WTC11 (cell line): ENCODE results near the gene SND1. TPM values are rescaled to one million over a fixed set of nuclear protein-coding genes. Genes with fewer than 3 reads are reported as not detected.

Source experiments
- ATAC-seq: fragments of 200-7000 bp; cut with Tn5 transposase; 2 replicates; pipeline ENCODE4 v1.10.0; 2021; ENCODE audit warnings: mild to moderate bottlenecking, moderate library complexity
- CTCF ChIA-PET: fragments of 300-600 bp; sonication (Branson Sonifier 250); formaldehyde crosslinking; loops from one replicate; lab custom pipeline; 2021; ENCODE audit warnings: antibody characterized with exemption; lab: Charles Lee
- POLR2A ChIA-PET: fragments of 350-600 bp; sonication (Branson Sonifier 250); formaldehyde crosslinking; loops from one replicate; lab custom pipeline; 2021; ENCODE audit warnings: antibody characterized with exemption; lab: Charles Lee
- DNase-seq: peaks from one replicate; pipeline ENCODE4 v3.0.0; 2021; ENCODE audit warnings: low spot score
- H3K27ac Mint-ChIP-seq: 2 replicates; pipeline ENCODE4 v1.8.0; 2021; ENCODE audit warnings: mixed read lengths
- H3K27me3 Mint-ChIP-seq: 2 replicates; pipeline ENCODE4 v1.8.0; 2021; ENCODE audit warnings: low read depth, mild to moderate bottlenecking, moderate library complexity, mixed read lengths
- H3K36me3 Mint-ChIP-seq: 2 replicates; pipeline ENCODE4 v1.8.0; 2021; ENCODE audit warnings: mixed read lengths
- H3K4me1 Mint-ChIP-seq: 2 replicates; pipeline ENCODE4 v1.8.0; 2022; ENCODE audit warnings: mixed read lengths
- H3K4me3 Mint-ChIP-seq: 2 replicates; pipeline ENCODE4 v1.8.0; 2021; ENCODE audit warnings: mild to moderate bottlenecking, moderate library complexity, mixed read lengths
- H3K9me3 Mint-ChIP-seq: 2 replicates; pipeline ENCODE4 v1.8.0; 2021; ENCODE audit warnings: mixed read lengths
- EMX1 ChIP-seq: fragments of 250-450 bp; sonication (Bioruptor Pico); IDR thresholded peaks from 2 replicates; pipeline ENCODE4 v1.8.0; 2021; ENCODE audit warnings: mild to moderate bottlenecking
- FOXK1 ChIP-seq: sonication (generic); formaldehyde crosslinking; IDR thresholded peaks from 2 replicates; pipeline ENCODE4 v1.8.0; 2022; ENCODE audit warnings: mild to moderate bottlenecking, moderate library complexity, missing genetic modification reagents
- GABPB1 ChIP-seq: sonication (generic); formaldehyde crosslinking; IDR thresholded peaks from 2 replicates; pipeline ENCODE4 v1.8.1; 2023; ENCODE audit warnings: mild to moderate bottlenecking, missing genetic modification reagents
- KAT7 ChIP-seq: sonication (generic); formaldehyde crosslinking; IDR thresholded peaks from 2 replicates; pipeline ENCODE4 v1.8.1; 2023; ENCODE audit warnings: missing genetic modification reagents, mild to moderate bottlenecking, borderline replicate concordance
- NFYB ChIP-seq: sonication (generic); formaldehyde crosslinking; conservative IDR thresholded peaks from 2 replicates; pipeline ENCODE4 v1.8.0; 2022; ENCODE audit warnings: low read depth, missing genetic modification reagents
- OVOL2 ChIP-seq: fragments of 250-450 bp; sonication (Bioruptor Pico); IDR thresholded peaks from 2 replicates; pipeline ENCODE4 v1.9.0; 2021; ENCODE audit warnings: mild to moderate bottlenecking, borderline replicate concordance
- PRRX2 ChIP-seq: fragments of 250-450 bp; sonication (Bioruptor Pico); IDR thresholded peaks from 2 replicates; pipeline ENCODE4 v1.8.0; 2021; ENCODE audit warnings: mild to moderate bottlenecking
- SMAD3 ChIP-seq: sonication (generic); formaldehyde crosslinking; IDR thresholded peaks from 2 replicates; pipeline ENCODE4 v1.8.0; 2022; ENCODE audit warnings: missing genetic modification reagents, mild to moderate bottlenecking, borderline replicate concordance
- TCF7 ChIP-seq: sonication (generic); formaldehyde crosslinking; IDR thresholded peaks from 2 replicates; pipeline ENCODE4 v1.8.0; 2022; ENCODE audit warnings: mild to moderate bottlenecking, low read depth, missing genetic modification reagents, moderate library complexity
- ZNF423 ChIP-seq: fragments of 250-450 bp; sonication (Bioruptor Pico); IDR thresholded peaks from 2 replicates; pipeline ENCODE4 v2.1.2; 2022; ENCODE audit warnings: mild to moderate bottlenecking, moderate library complexity
- total RNA-seq: library from RNA; stranded (reverse); gene quantifications from 3 replicates; pipeline ENCODE4 v1.2.3, GENCODE V29; 2021
- TF ChIP-seq, protein P1 (sequence below): sonication (generic); formaldehyde crosslinking; IDR thresholded peaks from 2 replicates; pipeline ENCODE4 v1.8.1; 2023; ENCODE audit warnings: mild to moderate bottlenecking, missing genetic modification reagents
- TF ChIP-seq, protein P2 (sequence below): sonication (generic); formaldehyde crosslinking; IDR thresholded peaks from 2 replicates; pipeline ENCODE4 v1.8.1; 2022; ENCODE audit warnings: mild to moderate bottlenecking, missing genetic modification reagents, moderate library complexity, borderline replicate concordance
- TF ChIP-seq, protein P3 (sequence below): fragments of 250-450 bp; sonication (Bioruptor Pico); IDR thresholded peaks from 2 replicates; pipeline ENCODE4 v1.9.0; 2021; ENCODE audit warnings: mild to moderate bottlenecking
- TF ChIP-seq, protein P4 (sequence below): sonication (generic); formaldehyde crosslinking; IDR thresholded peaks from 2 replicates; pipeline ENCODE4 v1.8.1; 2022; ENCODE audit warnings: mild to moderate bottlenecking, moderate library complexity, missing genetic modification reagents
- TF ChIP-seq, protein P5 (sequence below): sonication (generic); formaldehyde crosslinking; IDR thresholded peaks from 2 replicates; pipeline ENCODE4 v1.8.0; 2022; ENCODE audit warnings: mild to moderate bottlenecking, missing genetic modification reagents
- TF ChIP-seq, protein P6 (sequence below): sonication (generic); formaldehyde crosslinking; IDR thresholded peaks from 2 replicates; pipeline ENCODE4 v1.8.0; 2022; ENCODE audit warnings: mild to moderate bottlenecking, missing genetic modification reagents
- TF ChIP-seq, protein P7 (sequence below): sonication (generic); formaldehyde crosslinking; conservative IDR thresholded peaks from 2 replicates; pipeline ENCODE4 v1.8.1; 2023; ENCODE audit warnings: mild to moderate bottlenecking, low read depth, missing genetic modification reagents, moderate library complexity
- TF ChIP-seq, protein P8 (sequence below): fragments of 250-450 bp; sonication (Bioruptor Pico); IDR thresholded peaks from 2 replicates; pipeline ENCODE4 v2.1.2; 2022; ENCODE audit warnings: mild to moderate bottlenecking, moderate library complexity
- TF ChIP-seq, protein P9 (sequence below): sonication (generic); formaldehyde crosslinking; IDR thresholded peaks from 2 replicates; pipeline ENCODE4 v1.8.1; 2023; ENCODE audit warnings: mild to moderate bottlenecking, missing genetic modification reagents, moderate library complexity
- TF ChIP-seq, protein P10 (sequence below): fragments of 250-450 bp; sonication (Bioruptor Pico); IDR thresholded peaks from 2 replicates; pipeline ENCODE4 v1.8.0; 2021; ENCODE audit warnings: mild to moderate bottlenecking

The SND1 gene
- total RNA-seq, 1 experiment from 2014 or later, result 261 TPM

DNA sequence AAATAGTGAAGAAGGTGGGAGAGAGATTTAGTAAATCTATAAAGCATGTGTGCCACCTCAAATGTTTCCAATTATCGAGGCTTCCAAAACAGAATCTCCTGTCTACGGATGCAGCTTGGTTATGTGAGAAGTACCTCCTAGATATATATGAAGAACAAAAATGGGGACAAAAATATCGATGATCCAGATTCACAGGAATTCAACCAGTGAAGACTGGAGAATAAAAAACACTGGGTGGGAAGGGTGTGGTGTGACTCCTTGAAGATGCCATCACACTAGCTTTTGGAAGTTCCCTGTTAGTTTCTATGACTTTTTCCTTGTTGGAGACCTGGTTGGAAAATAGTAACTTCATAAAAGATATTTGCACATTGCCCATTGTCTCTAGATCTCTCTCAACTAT, 226.8 kb downstream of the SND1 start:
- no peak for DNase-seq
- no peak overlapping the region for H3K4me3 Mint-ChIP-seq
- H3K27me3 Mint-ChIP-seq, result no peaks in the 10 kb centered on the region
- CTCF ChIA-PET, result no interaction called here
- ATAC-seq, result no peak
- POLR2A ChIA-PET, result no interaction called here
- H3K4me1 Mint-ChIP-seq, result peaks cover 32% of the 10 kb centered on the region
- no peak overlapping the region for H3K27ac Mint-ChIP-seq
- TF ChIP-seq NFYB, result no peak
- TF ChIP-seq TCF7 (CRISPR knock-in tag), result no peak
- TF ChIP-seq, protein P1, sequence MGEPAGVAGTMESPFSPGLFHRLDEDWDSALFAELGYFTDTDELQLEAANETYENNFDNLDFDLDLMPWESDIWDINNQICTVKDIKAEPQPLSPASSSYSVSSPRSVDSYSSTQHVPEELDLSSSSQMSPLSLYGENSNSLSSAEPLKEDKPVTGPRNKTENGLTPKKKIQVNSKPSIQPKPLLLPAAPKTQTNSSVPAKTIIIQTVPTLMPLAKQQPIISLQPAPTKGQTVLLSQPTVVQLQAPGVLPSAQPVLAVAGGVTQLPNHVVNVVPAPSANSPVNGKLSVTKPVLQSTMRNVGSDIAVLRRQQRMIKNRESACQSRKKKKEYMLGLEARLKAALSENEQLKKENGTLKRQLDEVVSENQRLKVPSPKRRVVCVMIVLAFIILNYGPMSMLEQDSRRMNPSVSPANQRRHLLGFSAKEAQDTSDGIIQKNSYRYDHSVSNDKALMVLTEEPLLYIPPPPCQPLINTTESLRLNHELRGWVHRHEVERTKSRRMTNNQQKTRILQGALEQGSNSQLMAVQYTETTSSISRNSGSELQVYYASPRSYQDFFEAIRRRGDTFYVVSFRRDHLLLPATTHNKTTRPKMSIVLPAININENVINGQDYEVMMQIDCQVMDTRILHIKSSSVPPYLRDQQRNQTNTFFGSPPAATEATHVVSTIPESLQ, result no peak
- no peak for TF ChIP-seq EMX1 (CRISPR knock-in tag)
- TF ChIP-seq, protein P2, sequence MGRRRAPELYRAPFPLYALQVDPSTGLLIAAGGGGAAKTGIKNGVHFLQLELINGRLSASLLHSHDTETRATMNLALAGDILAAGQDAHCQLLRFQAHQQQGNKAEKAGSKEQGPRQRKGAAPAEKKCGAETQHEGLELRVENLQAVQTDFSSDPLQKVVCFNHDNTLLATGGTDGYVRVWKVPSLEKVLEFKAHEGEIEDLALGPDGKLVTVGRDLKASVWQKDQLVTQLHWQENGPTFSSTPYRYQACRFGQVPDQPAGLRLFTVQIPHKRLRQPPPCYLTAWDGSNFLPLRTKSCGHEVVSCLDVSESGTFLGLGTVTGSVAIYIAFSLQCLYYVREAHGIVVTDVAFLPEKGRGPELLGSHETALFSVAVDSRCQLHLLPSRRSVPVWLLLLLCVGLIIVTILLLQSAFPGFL (CRISPR knock-in tag), result no peak
- no peak for TF ChIP-seq OVOL2 (CRISPR knock-in tag)
- H3K36me3 Mint-ChIP-seq, result no peaks in the 10 kb centered on the region
- no peaks in the 10 kb centered on the region for H3K9me3 Mint-ChIP-seq

DNA sequence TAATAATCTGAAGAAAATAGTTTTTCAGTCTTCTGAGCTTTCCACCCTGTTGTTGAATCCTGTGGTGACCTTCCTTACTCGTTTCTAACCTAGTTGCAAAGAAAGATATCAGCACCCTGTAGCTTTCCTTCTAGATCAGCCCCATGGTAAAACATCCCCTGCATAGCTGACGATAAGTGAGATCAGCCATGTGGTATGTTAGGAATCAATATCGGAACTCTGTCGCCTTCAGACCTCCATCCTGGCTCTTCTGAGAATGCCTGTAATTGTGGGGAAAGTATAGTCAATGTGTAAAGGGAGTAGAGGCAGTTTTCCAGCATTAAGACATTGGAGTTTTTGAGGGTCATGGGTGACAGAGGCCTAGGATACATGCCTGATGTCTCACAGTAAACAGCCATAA, 227.4 kb downstream of the SND1 start:
- ChIA-PET POLR2A (no interaction called here), CTCF (no interaction called here)
- DNase-seq, result no peak
- Mint-ChIP-seq H3K36me3 (no peaks in the 10 kb centered on the region), H3K9me3 (no peaks in the 10 kb centered on the region), H3K27me3 (no peaks in the 10 kb centered on the region), H3K4me3 (no peak overlapping the region), H3K4me1 (peaks cover 25% of the 10 kb centered on the region), H3K27ac (no peak overlapping the region)
- ATAC-seq, result no peak
- TF ChIP-seq PRRX2 (CRISPR knock-in tag), result no peak
- TF ChIP-seq, protein P3, sequence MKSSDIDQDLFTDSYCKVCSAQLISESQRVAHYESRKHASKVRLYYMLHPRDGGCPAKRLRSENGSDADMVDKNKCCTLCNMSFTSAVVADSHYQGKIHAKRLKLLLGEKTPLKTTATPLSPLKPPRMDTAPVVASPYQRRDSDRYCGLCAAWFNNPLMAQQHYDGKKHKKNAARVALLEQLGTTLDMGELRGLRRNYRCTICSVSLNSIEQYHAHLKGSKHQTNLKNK (CRISPR knock-in tag), result no peak
- TF ChIP-seq, protein P4, sequence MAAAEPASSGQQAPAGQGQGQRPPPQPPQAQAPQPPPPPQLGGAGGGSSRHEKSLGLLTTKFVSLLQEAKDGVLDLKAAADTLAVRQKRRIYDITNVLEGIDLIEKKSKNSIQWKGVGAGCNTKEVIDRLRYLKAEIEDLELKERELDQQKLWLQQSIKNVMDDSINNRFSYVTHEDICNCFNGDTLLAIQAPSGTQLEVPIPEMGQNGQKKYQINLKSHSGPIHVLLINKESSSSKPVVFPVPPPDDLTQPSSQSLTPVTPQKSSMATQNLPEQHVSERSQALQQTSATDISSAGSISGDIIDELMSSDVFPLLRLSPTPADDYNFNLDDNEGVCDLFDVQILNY (CRISPR knock-in tag), result no peak
- TF ChIP-seq, protein P5, sequence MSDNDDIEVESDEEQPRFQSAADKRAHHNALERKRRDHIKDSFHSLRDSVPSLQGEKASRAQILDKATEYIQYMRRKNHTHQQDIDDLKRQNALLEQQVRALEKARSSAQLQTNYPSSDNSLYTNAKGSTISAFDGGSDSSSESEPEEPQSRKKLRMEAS (CRISPR knock-in tag), result no peak
- no peak for TF ChIP-seq SMAD3 (CRISPR knock-in tag)
- no peak for TF ChIP-seq OVOL2 (CRISPR knock-in tag)
- TF ChIP-seq ZNF423, result no peak
- TF ChIP-seq, protein P6, sequence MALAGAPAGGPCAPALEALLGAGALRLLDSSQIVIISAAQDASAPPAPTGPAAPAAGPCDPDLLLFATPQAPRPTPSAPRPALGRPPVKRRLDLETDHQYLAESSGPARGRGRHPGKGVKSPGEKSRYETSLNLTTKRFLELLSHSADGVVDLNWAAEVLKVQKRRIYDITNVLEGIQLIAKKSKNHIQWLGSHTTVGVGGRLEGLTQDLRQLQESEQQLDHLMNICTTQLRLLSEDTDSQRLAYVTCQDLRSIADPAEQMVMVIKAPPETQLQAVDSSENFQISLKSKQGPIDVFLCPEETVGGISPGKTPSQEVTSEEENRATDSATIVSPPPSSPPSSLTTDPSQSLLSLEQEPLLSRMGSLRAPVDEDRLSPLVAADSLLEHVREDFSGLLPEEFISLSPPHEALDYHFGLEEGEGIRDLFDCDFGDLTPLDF (CRISPR knock-in tag), result no peak

DNA sequence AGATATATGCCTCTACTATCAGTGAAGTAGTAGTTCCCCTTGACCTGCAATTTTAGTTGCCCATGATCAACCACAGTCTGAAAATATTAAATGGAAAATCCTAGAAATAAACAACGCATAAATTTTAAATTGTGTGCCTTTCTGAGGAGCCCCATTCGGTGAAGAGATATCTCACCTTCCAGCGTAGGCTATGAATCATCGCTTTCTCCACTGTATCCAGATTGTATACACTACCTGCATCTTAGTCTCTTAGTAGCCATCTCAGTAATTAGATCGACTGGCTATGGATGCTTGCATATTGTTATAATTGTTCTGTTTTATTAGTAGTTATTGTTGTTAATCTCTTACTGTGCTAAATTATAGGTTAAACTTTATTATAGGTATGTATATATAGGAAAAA, 227.9 kb downstream of the SND1 start:
- ChIA-PET POLR2A (no interaction called here), CTCF (no interaction called here)
- Mint-ChIP-seq H3K36me3 (no peaks in the 10 kb centered on the region), H3K9me3 (no peaks in the 10 kb centered on the region), H3K27ac (no peak overlapping the region), H3K27me3 (no peaks in the 10 kb centered on the region), H3K4me3 (no peak overlapping the region), H3K4me1 (peaks cover 29% of the 10 kb centered on the region)
- ATAC-seq (no peak), DNase-seq (no peak)
- TF ChIP-seq ZNF423, result no peak
- TF ChIP-seq KAT7 (CRISPR knock-in tag), result no peak
- TF ChIP-seq, protein P7, sequence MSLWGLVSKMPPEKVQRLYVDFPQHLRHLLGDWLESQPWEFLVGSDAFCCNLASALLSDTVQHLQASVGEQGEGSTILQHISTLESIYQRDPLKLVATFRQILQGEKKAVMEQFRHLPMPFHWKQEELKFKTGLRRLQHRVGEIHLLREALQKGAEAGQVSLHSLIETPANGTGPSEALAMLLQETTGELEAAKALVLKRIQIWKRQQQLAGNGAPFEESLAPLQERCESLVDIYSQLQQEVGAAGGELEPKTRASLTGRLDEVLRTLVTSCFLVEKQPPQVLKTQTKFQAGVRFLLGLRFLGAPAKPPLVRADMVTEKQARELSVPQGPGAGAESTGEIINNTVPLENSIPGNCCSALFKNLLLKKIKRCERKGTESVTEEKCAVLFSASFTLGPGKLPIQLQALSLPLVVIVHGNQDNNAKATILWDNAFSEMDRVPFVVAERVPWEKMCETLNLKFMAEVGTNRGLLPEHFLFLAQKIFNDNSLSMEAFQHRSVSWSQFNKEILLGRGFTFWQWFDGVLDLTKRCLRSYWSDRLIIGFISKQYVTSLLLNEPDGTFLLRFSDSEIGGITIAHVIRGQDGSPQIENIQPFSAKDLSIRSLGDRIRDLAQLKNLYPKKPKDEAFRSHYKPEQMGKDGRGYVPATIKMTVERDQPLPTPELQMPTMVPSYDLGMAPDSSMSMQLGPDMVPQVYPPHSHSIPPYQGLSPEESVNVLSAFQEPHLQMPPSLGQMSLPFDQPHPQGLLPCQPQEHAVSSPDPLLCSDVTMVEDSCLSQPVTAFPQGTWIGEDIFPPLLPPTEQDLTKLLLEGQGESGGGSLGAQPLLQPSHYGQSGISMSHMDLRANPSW (CRISPR knock-in tag), result no peak
- TF ChIP-seq FOXK1 (CRISPR knock-in tag), result no peak
- no peak for TF ChIP-seq GABPB1 (CRISPR knock-in tag)
- no peak for TF ChIP-seq PRRX2 (CRISPR knock-in tag)
- TF ChIP-seq, protein P8, sequence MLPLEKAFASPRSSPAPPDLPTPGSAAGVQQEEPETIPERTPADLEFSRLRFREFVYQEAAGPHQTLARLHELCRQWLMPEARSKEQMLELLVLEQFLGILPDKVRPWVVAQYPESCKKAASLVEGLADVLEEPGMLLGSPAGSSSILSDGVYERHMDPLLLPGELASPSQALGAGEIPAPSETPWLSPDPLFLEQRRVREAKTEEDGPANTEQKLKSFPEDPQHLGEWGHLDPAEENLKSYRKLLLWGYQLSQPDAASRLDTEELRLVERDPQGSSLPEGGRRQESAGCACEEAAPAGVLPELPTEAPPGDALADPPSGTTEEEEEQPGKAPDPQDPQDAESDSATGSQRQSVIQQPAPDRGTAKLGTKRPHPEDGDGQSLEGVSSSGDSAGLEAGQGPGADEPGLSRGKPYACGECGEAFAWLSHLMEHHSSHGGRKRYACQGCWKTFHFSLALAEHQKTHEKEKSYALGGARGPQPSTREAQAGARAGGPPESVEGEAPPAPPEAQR (CRISPR knock-in tag), result no peak
- TF ChIP-seq, protein P9, sequence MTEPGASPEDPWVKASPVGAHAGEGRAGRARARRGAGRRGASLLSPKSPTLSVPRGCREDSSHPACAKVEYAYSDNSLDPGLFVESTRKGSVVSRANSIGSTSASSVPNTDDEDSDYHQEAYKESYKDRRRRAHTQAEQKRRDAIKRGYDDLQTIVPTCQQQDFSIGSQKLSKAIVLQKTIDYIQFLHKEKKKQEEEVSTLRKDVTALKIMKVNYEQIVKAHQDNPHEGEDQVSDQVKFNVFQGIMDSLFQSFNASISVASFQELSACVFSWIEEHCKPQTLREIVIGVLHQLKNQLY (CRISPR knock-in tag), result no peak
- TF ChIP-seq, protein P10, sequence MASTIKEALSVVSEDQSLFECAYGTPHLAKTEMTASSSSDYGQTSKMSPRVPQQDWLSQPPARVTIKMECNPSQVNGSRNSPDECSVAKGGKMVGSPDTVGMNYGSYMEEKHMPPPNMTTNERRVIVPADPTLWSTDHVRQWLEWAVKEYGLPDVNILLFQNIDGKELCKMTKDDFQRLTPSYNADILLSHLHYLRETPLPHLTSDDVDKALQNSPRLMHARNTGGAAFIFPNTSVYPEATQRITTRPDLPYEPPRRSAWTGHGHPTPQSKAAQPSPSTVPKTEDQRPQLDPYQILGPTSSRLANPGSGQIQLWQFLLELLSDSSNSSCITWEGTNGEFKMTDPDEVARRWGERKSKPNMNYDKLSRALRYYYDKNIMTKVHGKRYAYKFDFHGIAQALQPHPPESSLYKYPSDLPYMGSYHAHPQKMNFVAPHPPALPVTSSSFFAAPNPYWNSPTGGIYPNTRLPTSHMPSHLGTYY, result no peak
